Activated CD4-positive, alpha-beta T cell treated with anti-CD3 and anti-CD28 coated beads, Interleukin-2, amount 10 ng/mL, durations not matched to agents 24 days and 14 days (primary cell): ENCODE data around the gene EIF2S1. TPM values are rescaled to one million over a fixed set of nuclear protein-coding genes. Genes with fewer than 3 reads are reported as not detected.
A peak's percentile ranks its signal among the peaks of the same experiment; 100 is the strongest.

ENCODE experiments used
- DNase-seq: peaks from one replicate; pipeline ENCODE4 v3.0.0; 2022
- H3K27ac Mint-ChIP-seq: one replicate; pipeline ENCODE4 v1.8.0; 2022; ENCODE audit warnings: mild to moderate bottlenecking, mixed read lengths
- H3K27me3 Mint-ChIP-seq: one replicate; pipeline ENCODE4 v1.8.0; 2022; ENCODE audit warnings: mixed read lengths
- H3K36me3 Mint-ChIP-seq: one replicate; pipeline ENCODE4 v1.8.0; 2022; ENCODE audit warnings: low read depth, mild to moderate bottlenecking, mixed read lengths
- H3K4me1 Mint-ChIP-seq: one replicate; pipeline ENCODE4 v1.8.0; 2021; ENCODE audit warnings: mixed read lengths
- H3K4me3 Mint-ChIP-seq: one replicate; pipeline ENCODE4 v1.8.0; 2022; ENCODE audit warnings: mild to moderate bottlenecking, moderate library complexity, mixed read lengths
- H3K9me3 Mint-ChIP-seq: one replicate; pipeline ENCODE4 v1.8.0; 2021; ENCODE audit warnings: mixed read lengths
- intact Hi-C: fragments of 100-400 bp; cut with micrococcal nuclease; formaldehyde crosslinking; loops from one replicate; pipeline ENCODE4 v1.15.1; 2023
- total RNA-seq: library from RNA; stranded (reverse); gene quantifications from 2 replicates; pipeline ENCODE4 v1.2.3, GENCODE V29; 2022

EIF2S1 gene
- total RNA-seq, 1 donor from 2014 or later: 255 TPM

DNA sequence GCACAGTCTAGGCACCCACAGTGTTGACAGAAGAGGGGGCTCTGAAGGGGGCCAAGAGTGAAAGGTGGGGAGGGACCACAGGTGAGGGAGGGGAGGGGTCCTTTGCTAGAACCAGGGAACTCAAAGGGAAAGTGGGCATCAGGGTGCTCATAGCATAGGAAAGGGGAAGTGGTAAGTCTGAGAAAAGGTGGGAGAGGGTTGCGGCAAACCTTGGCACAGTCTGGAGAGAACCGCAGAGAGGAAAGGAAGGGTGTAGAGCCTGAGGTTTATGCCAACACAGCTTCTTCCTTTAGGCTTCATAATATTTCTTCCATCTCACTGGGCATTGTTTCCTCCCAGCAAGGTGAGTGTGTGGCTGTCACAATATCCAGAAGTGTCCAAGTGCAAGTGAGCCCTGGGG, 63.3 kb downstream of the EIF2S1 start:
- Mint-ChIP-seq H3K4me1 (peaks cover 3% of the 10 kb centered on the region), H3K27me3 (peaks cover 27% of the 10 kb centered on the region), H3K27ac (no peak overlapping the region), H3K36me3 (no peaks in the 10 kb centered on the region), H3K4me3 (no peak overlapping the region), H3K9me3 (no peaks in the 10 kb centered on the region)
- intact Hi-C loops: loop anchor here (10.0 kb wide), 1 partner anchor 281 kb away; the partner anchor contains the start of gene RDH12
- no peak for DNase-seq

DNA sequence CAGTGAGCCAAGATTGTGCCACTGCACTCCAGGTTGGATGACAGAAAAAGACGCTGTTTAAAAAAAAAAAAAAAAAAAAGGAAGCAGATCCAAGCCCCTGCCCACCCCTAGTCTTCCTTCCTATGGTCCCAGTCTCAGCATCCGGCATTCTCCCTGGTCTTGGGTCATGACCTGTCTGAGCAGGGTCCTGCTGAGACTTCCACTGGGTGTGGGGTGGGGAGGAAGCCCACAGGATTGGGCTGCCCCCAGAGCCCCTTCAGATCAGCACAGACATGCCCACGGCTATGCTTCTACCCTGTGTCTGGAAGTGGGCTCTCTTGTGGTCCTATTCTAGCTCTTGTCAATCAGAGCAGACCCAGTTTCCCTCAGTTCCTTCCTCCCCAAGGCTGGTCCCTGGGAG, 64.4 kb downstream of the EIF2S1 start:
- Mint-ChIP-seq H3K9me3 (no peaks in the 10 kb centered on the region), H3K27ac (no peak overlapping the region), H3K4me3 (no peak overlapping the region), H3K4me1 (peaks cover 3% of the 10 kb centered on the region), H3K27me3 (peaks cover 27% of the 10 kb centered on the region), H3K36me3 (no peaks in the 10 kb centered on the region)
- DNase-seq: no peak
- intact Hi-C loops: loop anchor here (10.0 kb wide), 1 partner anchor 280 kb away; the partner anchor contains the start of gene RDH12

DNA sequence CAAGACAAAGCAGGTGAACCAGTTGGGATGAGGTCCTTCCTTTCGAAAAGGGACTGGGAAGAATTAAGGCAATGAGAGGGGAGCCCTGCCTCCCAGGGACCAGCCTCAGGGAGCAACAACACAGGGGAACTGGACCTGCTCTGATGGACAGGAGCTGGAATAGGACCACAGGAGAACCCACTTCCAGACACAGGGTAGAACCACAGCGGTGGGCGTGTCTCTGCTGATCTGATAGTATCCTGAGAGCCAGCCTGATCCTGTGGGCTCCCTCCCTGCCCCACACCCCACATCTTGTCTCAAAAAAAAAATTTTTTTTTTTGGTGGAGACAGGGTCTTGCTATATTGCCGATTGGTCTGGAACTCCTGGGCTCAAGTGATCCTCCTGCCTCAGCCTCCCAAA, 65.5 kb downstream of the EIF2S1 start:
- no peak overlapping the region for H3K27ac Mint-ChIP-seq
- H3K36me3 Mint-ChIP-seq: no peaks in the 10 kb centered on the region
- H3K9me3 Mint-ChIP-seq: no peaks in the 10 kb centered on the region
- H3K4me3 Mint-ChIP-seq: no peak overlapping the region
- no peak for DNase-seq
- H3K27me3 Mint-ChIP-seq: peaks cover 27% of the 10 kb centered on the region
- intact Hi-C loops: loop anchor here (5.0 to 10.0 kb wide), 2 partner anchors 102 to 279 kb away; partner anchors contain the start of gene RDH12
- peaks cover 3% of the 10 kb centered on the region for H3K4me1 Mint-ChIP-seq

DNA sequence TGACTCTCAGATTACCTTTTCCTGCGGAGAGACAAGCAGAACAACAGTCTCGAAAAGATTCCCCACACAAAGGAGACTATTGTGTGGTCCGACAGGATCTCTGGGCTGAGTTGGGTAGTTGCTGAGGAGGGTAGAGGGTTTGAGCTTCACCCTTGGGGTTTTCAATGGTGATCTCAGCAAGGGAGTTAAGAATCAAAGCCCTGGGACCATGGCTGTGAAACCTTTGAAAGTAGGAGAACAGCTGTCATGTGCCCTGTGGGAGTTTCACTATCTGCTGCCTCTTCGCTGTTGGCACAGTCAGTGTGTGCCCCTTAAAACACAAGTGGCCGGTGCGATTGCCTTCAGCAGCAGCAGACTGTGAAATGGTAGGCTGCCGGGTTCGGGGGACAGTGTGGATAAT, 66.0 kb downstream of the EIF2S1 start:
- no peak for DNase-seq
- peaks cover 3% of the 10 kb centered on the region for H3K4me1 Mint-ChIP-seq
- peaks cover 27% of the 10 kb centered on the region for H3K27me3 Mint-ChIP-seq
- no peaks in the 10 kb centered on the region for H3K9me3 Mint-ChIP-seq
- H3K4me3 Mint-ChIP-seq: no peak overlapping the region
- no peak overlapping the region for H3K27ac Mint-ChIP-seq
- intact Hi-C loops: loop anchor here (5.0 to 10.0 kb wide), 2 partner anchors 101 to 279 kb away; partner anchors contain the start of gene RDH12
- H3K36me3 Mint-ChIP-seq: no peaks in the 10 kb centered on the region

DNA sequence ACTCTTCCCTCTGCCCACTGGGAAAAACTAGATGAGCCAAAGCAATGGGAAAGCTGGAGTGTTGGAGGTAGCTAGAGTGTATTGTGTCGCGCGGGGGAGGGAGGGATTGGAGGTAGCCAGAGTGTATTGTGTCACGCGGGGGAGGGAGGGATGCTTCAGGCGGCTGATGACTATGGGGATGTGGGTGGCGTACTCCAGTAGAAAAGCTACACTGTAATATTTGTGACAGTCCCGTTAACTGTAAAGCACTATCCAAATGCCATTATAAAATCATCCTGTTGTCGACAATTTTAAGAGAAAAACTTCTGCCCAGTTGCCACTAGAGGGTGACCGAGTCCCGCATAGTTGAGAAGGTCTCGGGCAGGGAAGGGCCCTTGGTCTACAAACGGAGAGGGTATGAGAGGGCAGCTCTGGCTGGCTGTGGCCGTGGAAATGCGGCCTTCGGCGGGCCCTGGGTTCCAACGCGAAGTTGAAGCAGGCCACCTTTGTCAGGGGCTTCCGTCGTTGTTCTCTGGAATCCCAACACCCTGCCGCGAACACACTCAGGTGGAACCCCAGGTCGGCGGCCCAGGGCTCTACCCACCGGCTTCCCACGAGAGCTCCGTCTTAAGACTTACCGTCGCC, 67.0 kb downstream of the EIF2S1 start:
- Mint-ChIP-seq H3K4me3 (no peak overlapping the region), H3K4me1 (peaks cover 3% of the 10 kb centered on the region), H3K27me3 (peaks cover 27% of the 10 kb centered on the region), H3K36me3 (no peaks in the 10 kb centered on the region), H3K9me3 (no peaks in the 10 kb centered on the region), H3K27ac (no peak overlapping the region)
- DNase-seq: peak; percentile 91
- intact Hi-C loops: loop anchor here (1.0 to 10.0 kb wide), 4 partner anchors 100 to 278 kb away; partner anchors contain the start of gene RDH12

DNA sequence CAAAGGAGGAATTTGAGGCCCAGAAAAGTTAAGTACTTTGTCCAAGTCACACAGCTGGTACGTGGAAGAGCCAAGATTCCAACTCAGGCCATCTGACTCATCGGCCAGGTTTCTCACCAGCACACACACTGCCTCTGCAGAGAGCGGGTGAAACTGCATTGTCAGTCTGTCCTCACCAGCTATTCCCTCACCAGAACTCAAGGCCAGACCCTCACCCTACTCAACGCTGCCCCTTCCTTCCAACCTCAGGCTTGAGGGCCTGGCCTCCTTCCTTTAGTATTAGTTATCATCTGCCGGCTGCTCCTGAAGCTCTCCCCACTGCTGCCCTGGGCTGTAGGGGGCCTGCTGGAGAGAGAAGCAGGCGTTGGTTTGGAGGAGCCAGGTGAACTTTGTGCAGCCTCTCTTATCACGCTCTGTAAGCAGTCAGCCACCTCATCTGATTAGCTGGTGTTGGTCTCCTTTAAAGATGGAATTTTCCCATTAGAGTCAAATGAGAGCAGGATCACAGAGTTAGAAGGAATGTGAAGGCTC, 68.4 kb downstream of the EIF2S1 start:
- Mint-ChIP-seq H3K27ac (no peak overlapping the region), H3K36me3 (no peaks in the 10 kb centered on the region), H3K27me3 (peaks cover 30% of the 10 kb centered on the region), H3K9me3 (no peaks in the 10 kb centered on the region), H3K4me3 (no peak overlapping the region), H3K4me1 (peaks cover 3% of the 10 kb centered on the region)
- intact Hi-C loops: loop anchor here (5.0 to 10.0 kb wide), 2 partner anchors 99 to 276 kb away; partner anchors contain the start of gene RDH12
- DNase-seq: no peak

DNA sequence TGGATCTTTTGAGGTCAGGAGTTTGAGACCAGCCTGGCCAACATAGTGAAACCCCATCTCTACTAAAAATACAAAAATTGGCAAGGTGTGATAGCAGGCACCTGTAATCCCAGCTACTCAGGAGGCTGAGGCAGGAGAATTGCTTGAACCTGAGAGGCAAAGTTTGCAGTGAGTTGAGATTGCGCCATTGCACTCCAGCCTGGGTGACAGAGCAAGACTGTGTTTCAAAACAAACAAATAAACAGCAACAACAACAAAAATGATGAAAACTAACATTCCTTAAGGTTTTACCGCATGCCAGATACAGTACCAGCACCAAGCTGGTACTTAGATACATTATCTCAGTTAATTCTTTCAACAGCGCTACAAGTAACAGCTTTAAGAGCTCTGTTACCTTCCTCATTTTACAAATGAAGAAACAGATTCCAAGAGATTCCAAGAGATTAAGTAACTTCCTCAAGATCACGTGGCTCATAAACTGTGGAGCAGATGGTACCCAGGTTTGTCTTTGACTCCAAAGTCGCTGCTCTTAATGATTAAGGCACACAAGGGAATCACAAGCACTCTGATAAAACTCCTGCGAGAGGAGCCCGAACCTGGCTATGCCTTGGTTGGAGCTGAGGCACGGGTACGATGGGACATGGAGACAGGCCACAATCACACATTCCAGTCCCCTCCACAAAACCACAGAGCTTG, 69.5 kb downstream of the EIF2S1 start:
- no peak for DNase-seq
- Mint-ChIP-seq H3K4me1 (peaks cover 3% of the 10 kb centered on the region), H3K4me3 (no peak overlapping the region), H3K27ac (no peak overlapping the region), H3K9me3 (no peaks in the 10 kb centered on the region), H3K27me3 (peaks cover 32% of the 10 kb centered on the region), H3K36me3 (no peaks in the 10 kb centered on the region)
- intact Hi-C loops: loop anchor here (5.0 to 10.0 kb wide), 2 partner anchors 98 to 275 kb away; partner anchors contain the start of gene RDH12

DNA sequence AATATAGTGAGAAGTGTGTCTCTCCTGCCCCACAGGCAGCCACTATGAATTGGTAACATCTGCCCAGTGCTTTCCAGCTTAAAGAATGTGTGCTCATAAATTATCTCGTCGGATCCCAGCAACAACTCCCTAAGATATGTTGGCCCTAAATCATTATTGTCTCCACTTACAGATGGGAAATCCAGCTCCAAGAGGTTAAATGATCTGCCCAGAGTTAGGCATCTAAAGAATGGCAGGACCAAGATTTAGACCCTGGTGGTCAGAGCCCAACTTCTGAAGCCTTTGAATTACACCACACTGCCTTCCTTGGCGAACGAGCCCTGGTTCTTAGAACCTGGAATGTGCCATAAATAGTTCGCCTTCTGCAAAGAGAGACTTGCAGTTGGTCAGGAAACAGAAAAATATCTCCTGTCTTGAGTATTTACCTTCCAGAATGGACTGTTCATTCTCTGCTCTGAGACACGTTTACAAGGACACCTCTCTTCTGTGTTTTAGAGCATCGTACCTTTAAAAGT, 72.0 kb downstream of the EIF2S1 start:
- no peaks in the 10 kb centered on the region for H3K36me3 Mint-ChIP-seq
- H3K27ac Mint-ChIP-seq: no peak overlapping the region
- intact Hi-C loops: no loop called here
- no peaks in the 10 kb centered on the region for H3K4me1 Mint-ChIP-seq
- peaks cover 19% of the 10 kb centered on the region for H3K27me3 Mint-ChIP-seq
- no peak for DNase-seq
- H3K9me3 Mint-ChIP-seq: no peaks in the 10 kb centered on the region
- H3K4me3 Mint-ChIP-seq: no peak overlapping the region

DNA sequence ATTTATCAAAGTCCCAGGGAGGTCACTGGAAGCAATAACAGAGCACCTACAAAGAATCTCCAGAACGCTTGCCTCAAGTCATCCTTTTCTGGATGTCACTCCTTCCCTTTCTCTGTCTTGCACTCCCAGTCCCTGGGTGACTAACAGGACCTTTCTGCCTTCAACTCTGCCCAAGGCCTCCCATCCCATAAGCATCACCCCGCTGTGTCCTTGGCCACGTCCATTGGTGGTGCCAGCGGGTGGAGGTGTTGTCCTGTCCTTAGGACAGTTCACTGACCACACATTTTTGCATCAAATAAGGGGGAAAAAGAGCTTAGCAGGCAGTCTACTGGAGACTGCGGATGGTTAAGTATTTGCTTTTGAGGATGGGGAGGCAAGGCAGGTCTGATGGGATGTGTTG, 75.5 kb downstream of the EIF2S1 start:
- DNase-seq: no peak
- Mint-ChIP-seq H3K27ac (no peak overlapping the region), H3K36me3 (no peaks in the 10 kb centered on the region), H3K9me3 (no peaks in the 10 kb centered on the region), H3K27me3 (peaks cover 27% of the 10 kb centered on the region), H3K4me1 (no peaks in the 10 kb centered on the region), H3K4me3 (no peak overlapping the region)
- intact Hi-C loops: no loop called here

Other genes with a start within 250 kb of the EIF2S1 start
- gene GARIN2, start 170.9 kb upstream of the EIF2S1 start, total RNA-seq: 0.14 and 0.28 TPM in 2 replicates
- 5.2 and 5.3 TPM in 2 replicates for gene PALS1, start 118.9 kb upstream of the EIF2S1 start, total RNA-seq
- gene ATP6V1D, start 524 bp upstream of the EIF2S1 start, total RNA-seq: 29.7 and 30.1 TPM in 2 replicates
- 0.95 and 1.7 TPM in 2 replicates for gene PLEK2, start 51.8 kb downstream of the EIF2S1 start, total RNA-seq
- 2.4 and 2.7 TPM in 2 replicates for gene TMEM229B, start 128.4 kb downstream of the EIF2S1 start, total RNA-seq
- gene PLEKHH1, start 173.0 kb downstream of the EIF2S1 start, total RNA-seq: 1.5 and 1.7 TPM in 2 replicates
- gene PIGH, start 239.9 kb downstream of the EIF2S1 start, total RNA-seq: 21.2 and 22.7 TPM in 2 replicates